GM11168 (cell line): ENCODE measurements around the gene PTBP1.
"Not testable (repeated sequence)": the region's sequence is repeated elsewhere in the genome, so short reads cannot be mapped to it uniquely, and the experiment has no call there.

Source experiments
- in situ Hi-C: fragments of 300-500 bp; cut with MboI; formaldehyde crosslinking; loops from one replicate; pipeline ENCODE4 v1.12.0; 2022; ENCODE audit warnings: low sequenced_read_pairs; ENCODE audit not compliant: unreplicated experiment

The PTBP1 gene

GRCh38 chr19:850221-850978 is 53.1 kb downstream of the PTBP1 start:
- in situ Hi-C loops, result no loop called here

GRCh38 chr19:850979-851335 is 53.7 kb downstream of the PTBP1 start:
- in situ Hi-C loops, result no loop called here

GRCh38 chr19:852136-853013 is 55.1 kb downstream of the PTBP1 start, which contains the start of gene ELANE:
Gene ELANE, plus strand, starts transcription at chr19:852303. Its CDS starts 26 bp downstream, at chr19:852329.
- in situ Hi-C loops, result no loop called here

- in situ Hi-C loops, result no loop called here
Observed at GRCh38 chr19:853014-853585, 55.8 kb downstream of the PTBP1 start.

GRCh38 chr19:853614-854220 is 56.5 kb downstream of the PTBP1 start:
- in situ Hi-C loops, result not testable (repeated sequence)

- in situ Hi-C loops, result no loop called here
Observed at GRCh38 chr19:854549-854948, 57.3 kb downstream of the PTBP1 start.

GRCh38 chr19:855142-855541 is 57.9 kb downstream of the PTBP1 start:
- in situ Hi-C loops, result loop anchor here (5.0 kb wide), 1 partner anchor 67 kb away; no protein-coding TSS in a partner anchor

GRCh38 chr19:855566-856120 is 58.4 kb downstream of the PTBP1 start:
- in situ Hi-C loops, result loop anchor here (5.0 kb wide), 1 partner anchor 67 kb away; no protein-coding TSS in a partner anchor

- in situ Hi-C loops, result loop anchor here (5.0 kb wide), 1 partner anchor 64 kb away; no protein-coding TSS in a partner anchor
Observed at GRCh38 chr19:858284-858683, 61.0 kb downstream of the PTBP1 start.

GRCh38 chr19:858868-859843 is 61.9 kb downstream of the PTBP1 start, which contains the start of gene CFD:
Gene CFD, plus strand, starts transcription at chr19:859664. Its CDS starts 26 bp downstream, at chr19:859690.
- in situ Hi-C loops, result loop anchor here (5.0 kb wide), 1 partner anchor 63 kb away; no protein-coding TSS in a partner anchor

- in situ Hi-C loops, result loop anchor here (5.0 to 10.0 kb wide), 2 partner anchors 41 to 124 kb away; partner anchors contain the start of gene WDR18
Observed at GRCh38 chr19:861141-861755, 64.0 kb downstream of the PTBP1 start.
